HL-60 (cell line): ENCODE measurements around the gene OR10K1.
A peak's percentile ranks its signal among the peaks of the same experiment; 100 is the strongest.
"Not testable (repeated sequence)": the region's sequence is repeated elsewhere in the genome, so short reads cannot be mapped to it uniquely, and the experiment has no call there.

ENCODE experiments used
- DNase-seq, 2 experiments: peaks; one replicate each; pipeline ENCODE4 v3.0.0-alpha.2; 2010 to 2020; ENCODE audit warnings: low read depth in 1 of 2, low spot score in 1 of 2
- H3K27ac ChIP-seq: fragments of 250-450 bp; sonication (Bioruptor Pico); replicated peaks from 2 replicates; pipeline ENCODE4 v1.5.1; 2020; ENCODE audit warnings: mild to moderate bottlenecking, moderate library complexity
- H3K27me3 ChIP-seq: fragments of 250-450 bp; sonication (Bioruptor Pico); 2 replicates; pipeline ENCODE4 v1.5.1; 2021; ENCODE audit warnings: mild to moderate bottlenecking, moderate library complexity; ENCODE audit not compliant: insufficient read depth, poor library complexity, severe bottlenecking
- H3K4me3 ChIP-seq: replicated peaks from 2 replicates; pipeline ENCODE4 v1.5.1; 2011; ENCODE audit warnings: mild to moderate bottlenecking, control low read depth, low read length; ENCODE audit not compliant: insufficient read depth
- GABPA ChIP-seq: IDR thresholded peaks from 2 replicates; pipeline ENCODE4 v1.6.1; 2012; ENCODE audit warnings: low read depth
- POLR2AphosphoS5 ChIP-seq: IDR thresholded peaks from 2 replicates; pipeline ENCODE4 v1.6.1; 2012; ENCODE audit warnings: low read depth
- REST ChIP-seq: IDR thresholded peaks from 2 replicates; pipeline ENCODE4 v1.6.1; 2012; ENCODE audit warnings: low read depth; ENCODE audit not compliant: insufficient replicate concordance
- SPI1 ChIP-seq: IDR thresholded peaks from 2 replicates; pipeline ENCODE4 v1.6.1; 2012; ENCODE audit warnings: low read depth, mild to moderate bottlenecking, borderline replicate concordance
- TF ChIP-seq, protein P1 (sequence below): IDR thresholded peaks from one replicate; pipeline ENCODE4 v1.5.1; 2011; ENCODE audit warnings: low read length, control low read depth, inconsistent platforms; ENCODE audit not compliant: insufficient read depth

OR10K1 gene

GRCh38 chr1:158425027-158425426 lies 36.6 kb upstream of the OR10K1 start:
- H3K4me3 ChIP-seq: no peak overlapping the region
- no peak overlapping the region; the same call in 1 of the 2 replicates for H3K27ac ChIP-seq
- no peak for TF ChIP-seq SPI1
- TF ChIP-seq, protein P1, sequence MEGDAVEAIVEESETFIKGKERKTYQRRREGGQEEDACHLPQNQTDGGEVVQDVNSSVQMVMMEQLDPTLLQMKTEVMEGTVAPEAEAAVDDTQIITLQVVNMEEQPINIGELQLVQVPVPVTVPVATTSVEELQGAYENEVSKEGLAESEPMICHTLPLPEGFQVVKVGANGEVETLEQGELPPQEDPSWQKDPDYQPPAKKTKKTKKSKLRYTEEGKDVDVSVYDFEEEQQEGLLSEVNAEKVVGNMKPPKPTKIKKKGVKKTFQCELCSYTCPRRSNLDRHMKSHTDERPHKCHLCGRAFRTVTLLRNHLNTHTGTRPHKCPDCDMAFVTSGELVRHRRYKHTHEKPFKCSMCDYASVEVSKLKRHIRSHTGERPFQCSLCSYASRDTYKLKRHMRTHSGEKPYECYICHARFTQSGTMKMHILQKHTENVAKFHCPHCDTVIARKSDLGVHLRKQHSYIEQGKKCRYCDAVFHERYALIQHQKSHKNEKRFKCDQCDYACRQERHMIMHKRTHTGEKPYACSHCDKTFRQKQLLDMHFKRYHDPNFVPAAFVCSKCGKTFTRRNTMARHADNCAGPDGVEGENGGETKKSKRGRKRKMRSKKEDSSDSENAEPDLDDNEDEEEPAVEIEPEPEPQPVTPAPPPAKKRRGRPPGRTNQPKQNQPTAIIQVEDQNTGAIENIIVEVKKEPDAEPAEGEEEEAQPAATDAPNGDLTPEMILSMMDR: no peak
- TF ChIP-seq REST: no peak
- TF ChIP-seq POLR2AphosphoS5: no peak
- TF ChIP-seq GABPA: no peak
- H3K27me3 ChIP-seq: no peaks in the 10 kb centered on the region
- peak; percentile 12 to 48 for DNase-seq

DNA sequence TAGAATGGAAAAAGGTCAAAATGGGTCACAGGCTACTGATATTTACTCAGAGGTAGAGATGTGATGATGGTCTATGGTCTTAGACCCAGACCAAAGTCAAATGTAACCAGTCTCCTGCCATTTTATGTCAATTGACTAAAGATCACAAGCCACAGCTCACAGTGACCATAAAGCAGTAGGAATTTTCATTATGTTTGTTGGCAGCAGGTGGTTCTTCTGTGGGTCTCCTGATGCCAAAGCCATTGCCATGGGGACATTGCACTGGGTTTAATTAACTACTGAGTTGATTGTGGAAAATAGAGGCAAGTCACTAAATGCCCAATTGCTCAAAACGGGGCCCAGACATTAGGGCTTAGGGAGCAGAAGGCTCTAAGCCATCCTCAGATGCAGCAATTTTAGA lies 35.5 kb upstream of the OR10K1 start, which contains the start of gene OR10K2:
TSS of gene OR10K2 (minus strand) at position 101 of the 400 bp plus-strand sequence. CDS start 5,371 bp downstream, outside the sequence.
- H3K4me3 ChIP-seq: no peak within 1 kb of the TSS
- TF ChIP-seq POLR2AphosphoS5 (no peak), REST (no peak), GABPA (no peak), SPI1 (no peak)
- TF ChIP-seq, protein P1: no peak
- H3K27me3 ChIP-seq: no peaks in the 10 kb centered on the region
- no peak for DNase-seq
- H3K27ac ChIP-seq: no peak within 1 kb of the TSS; the same call in 1 of the 2 replicates

DNA sequence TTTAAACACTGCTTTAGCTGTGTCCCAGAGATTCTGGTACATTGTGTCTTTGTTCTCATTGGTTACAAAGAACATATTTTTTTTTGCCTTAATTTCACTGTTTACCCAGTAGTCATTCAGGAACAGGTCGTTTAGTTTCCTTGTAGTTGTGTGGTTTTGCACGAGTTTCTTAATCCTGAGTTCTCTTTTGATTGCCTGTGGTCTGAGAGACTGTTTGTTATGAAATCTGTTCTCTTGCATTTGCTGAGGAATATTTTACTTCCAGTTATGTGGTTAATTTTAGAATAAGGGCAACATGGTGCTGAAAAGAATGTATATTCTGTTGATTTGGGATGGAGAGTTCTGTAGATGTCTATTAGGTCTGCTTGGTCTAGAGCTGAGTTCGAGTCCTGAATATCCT lies 31.5 kb upstream of the OR10K1 start:
- DNase-seq: peak; percentile 10 to 74
- peak; percentile 53 for TF ChIP-seq REST
- TF ChIP-seq POLR2AphosphoS5: peak; percentile 51; the same call in 1 of the 2 replicates
- TF ChIP-seq SPI1: peak; percentile 10; the same call in 1 of the 2 replicates
- not testable (repeated sequence) for H3K4me3 ChIP-seq, H3K27me3 ChIP-seq
- H3K27ac ChIP-seq: peak overlapping the region; percentile 65
